Adrenal gland (tissue), 12 donors: ENCODE measurements around the gene EFNA4. TPM values are rescaled to one million over a fixed set of nuclear protein-coding genes. Genes with fewer than 3 reads are reported as not detected.

Experiments
- DNase-seq, 7 donors: peaks; one replicate each; pipeline ENCODE4 v3.0.0-alpha.2; 2019 to 2020
- H3K27ac ChIP-seq, 5 donors: fragments of 200-600 bp; sonication (generic) in 4 of 5; 1 replicate in 3 of 5; 2 replicates in 2 of 5; pipeline versions ENCODE4 v1.5.1 to v1.8.0; 2016 to 2020; ENCODE audit warnings: mild to moderate bottlenecking in 1 of 5
- H3K27me3 ChIP-seq: fragments of 200-600 bp; 2 replicates; pipeline ENCODE4 v1.8.0; 2021
- H3K36me3 ChIP-seq, 2 donors: fragments of 200-600 bp; replicated peaks in 1 of 2; 1 replicate in 1 of 2; 2 replicates in 1 of 2; pipeline versions ENCODE4 v1.5.1 to v1.8.0; 2018 to 2022
- H3K4me1 ChIP-seq, 2 donors: fragments of 200-600 bp; replicated peaks in 1 of 2; 1 replicate in 1 of 2; 2 replicates in 1 of 2; pipeline versions ENCODE4 v1.5.1 to v1.8.0; 2018 to 2021
- H3K4me3 ChIP-seq, 4 donors: fragments of 200-600 bp; sonication (generic) in 3 of 4; one replicate each; pipeline ENCODE4 v1.5.1; 2016 to 2018
- H3K9me3 ChIP-seq, 3 donors: fragments of 200-600 bp; sonication (generic) in 1 of 3; replicated peaks in 1 of 3; 1 replicate in 2 of 3; 2 replicates in 1 of 3; pipeline versions ENCODE4 v1.5.1 to v1.8.0; 2016 to 2021
- POLR2A ChIP-seq, 2 donors: fragments of 450-650 bp; IDR thresholded peaks; one replicate each; pipeline ENCODE4 v1.6.1; 2017; ENCODE audit warnings: antibody characterized with exemption in 2 of 2, mild to moderate bottlenecking in 2 of 2, moderate library complexity in 1 of 2
- WGBS, 4 donors: extraction: QIAGEN DNeasy Blood & Tissue Kit in 2 of 4; methylation state at CpG; one replicate each; pipeline versions ENCODE4 v1.1.5 to v1.1.7; 2013 to 2017; 5-methylcytosine and 5-hydroxymethylcytosine counted together
- intact Hi-C, 2 donors: fragments of 100-400 bp; cut with DNase I; formaldehyde crosslinking; loops; one replicate each; pipeline versions ENCODE4 v1.14.1 to v1.15.0; 2022 to 2023
- polyA plus RNA-seq, 3 donors: library from polyadenylated mRNA; stranded (reverse); fragments of 200-250 nt in 2 of 3; fragments of 350-450 nt in 1 of 3; fragmentation: Illumina TruSeq in 1 of 3; extraction: RNeasy Lipid Tissue Mini Kit (QIAGEN cat#74804) in 1 of 3; gene quantifications; one replicate each; pipeline ENCODE4 v1.2.3, GENCODE V29; 2013 to 2014
- total RNA-seq, 9 donors: library from RNA; depleted of rRNA in 4 of 9; stranded (reverse); fragments of >200 nt in 4 of 9; fragments of 120-200 nt in 1 of 9; fragmentation: NEBNext Ultra II Directional in 1 of 9; extraction: Animal tissue kit (Norgen Biotek cat#: 25700) in 1 of 9; gene quantifications; one replicate each; pipeline versions ENCODE4 v1.1.0 to v1.2.4, GENCODE V29; 2013 to 2023
- TF ChIP-seq, protein P1 (sequence below), 6 experiments: fragments of 450-650 bp in 4 of 6; fragments of 200-600 bp in 2 of 6; sonication (generic) in 1 of 6; IDR thresholded peaks; 1 replicate in 5 of 6; 2 replicates in 1 of 6; pipeline versions ENCODE4 v1.5.1 to v1.8.0; 2016 to 2021; ENCODE audit warnings: antibody characterized with exemption in 6 of 6, mild to moderate bottlenecking in 2 of 6, moderate library complexity in 1 of 6
- donor health status: healthy with polysubstance abuse.
- donor health status: Bipolar disorder and iron deficiency.
- donor health status: DM: yes; HTN: yes; CAD: no.
- donor health status: DM: no; HTN: no; CAD: no.
- donor health status: DM: no; HTN: no; CAD: no.
- donor health status: DM: yes; HTN: yes; CAD: no.

EFNA4 gene
- total and polyA plus RNA-seq, 12 donors = 3.5 to 28.7 (median 12.4) TPM

- WGBS, 4 donors = 21 to 46% (median 26%) methylated on average over 11 to 29 of the region's 29 CpGs
- H3K36me3 ChIP-seq = peaks cover 0 to 16% of the 10 kb centered on the region in 2 donors
- no peaks in the 10 kb centered on the region for H3K9me3 ChIP-seq
- no peaks in the 10 kb centered on the region for H3K27me3 ChIP-seq
- intact Hi-C loops = loop anchor here in 1 of 2 donors (2.0 to 5.0 kb wide), 2 partner anchors 23 to 155 kb away; no protein-coding TSS in a partner anchor
- TF ChIP-seq POLR2A (IDR thresholded peaks at IDR 0.05) = no peak
- TF ChIP-seq, protein P1, sequence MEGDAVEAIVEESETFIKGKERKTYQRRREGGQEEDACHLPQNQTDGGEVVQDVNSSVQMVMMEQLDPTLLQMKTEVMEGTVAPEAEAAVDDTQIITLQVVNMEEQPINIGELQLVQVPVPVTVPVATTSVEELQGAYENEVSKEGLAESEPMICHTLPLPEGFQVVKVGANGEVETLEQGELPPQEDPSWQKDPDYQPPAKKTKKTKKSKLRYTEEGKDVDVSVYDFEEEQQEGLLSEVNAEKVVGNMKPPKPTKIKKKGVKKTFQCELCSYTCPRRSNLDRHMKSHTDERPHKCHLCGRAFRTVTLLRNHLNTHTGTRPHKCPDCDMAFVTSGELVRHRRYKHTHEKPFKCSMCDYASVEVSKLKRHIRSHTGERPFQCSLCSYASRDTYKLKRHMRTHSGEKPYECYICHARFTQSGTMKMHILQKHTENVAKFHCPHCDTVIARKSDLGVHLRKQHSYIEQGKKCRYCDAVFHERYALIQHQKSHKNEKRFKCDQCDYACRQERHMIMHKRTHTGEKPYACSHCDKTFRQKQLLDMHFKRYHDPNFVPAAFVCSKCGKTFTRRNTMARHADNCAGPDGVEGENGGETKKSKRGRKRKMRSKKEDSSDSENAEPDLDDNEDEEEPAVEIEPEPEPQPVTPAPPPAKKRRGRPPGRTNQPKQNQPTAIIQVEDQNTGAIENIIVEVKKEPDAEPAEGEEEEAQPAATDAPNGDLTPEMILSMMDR (IDR thresholded peaks at IDR 0.05) = no peak
- peaks cover 11 to 36% of the 10 kb centered on the region in 2 donors for H3K4me1 ChIP-seq
- no peak overlapping the region for H3K4me3 ChIP-seq
- H3K27ac ChIP-seq = no peak overlapping the region
- DNase-seq = peak in 3 of 7 donors; percentile 37 to 53 (median 50)
Measured at GRCh38 chr1:155062151-155062686, 1.3 kb upstream of the EFNA4 start.

GRCh38 chr1:155062702-155063411, 683 bp upstream of the EFNA4 start:
- Histone ChIP-seq H3K27ac (peak overlapping the region in 2 of 5 donors; percentile 85 to 94), H3K4me3 (peak overlapping the region in 1 of 4 donors; percentile 89), H3K27me3 (no peaks in the 10 kb centered on the region), H3K36me3 (peaks cover 0 to 10% of the 10 kb centered on the region in 2 donors), H3K9me3 (no peaks in the 10 kb centered on the region), H3K4me1 (peaks cover 11 to 36% of the 10 kb centered on the region in 2 donors)
- TF ChIP-seq POLR2A (IDR thresholded peaks at IDR 0.05) = no peak
- TF ChIP-seq, protein P1 (IDR thresholded peaks at IDR 0.05) = peak; percentile 74 to 89 (median 84)
- peak; percentile 55 to 83 (median 76) for DNase-seq
- 4 to 9% (median 8%) methylated on average over 18 to 46 of the region's 46 CpGs for WGBS, 4 donors
- intact Hi-C loops = loop anchor here in 1 of 2 donors (2.0 to 5.0 kb wide), 2 partner anchors 22 to 156 kb away; no protein-coding TSS in a partner anchor

DNA sequence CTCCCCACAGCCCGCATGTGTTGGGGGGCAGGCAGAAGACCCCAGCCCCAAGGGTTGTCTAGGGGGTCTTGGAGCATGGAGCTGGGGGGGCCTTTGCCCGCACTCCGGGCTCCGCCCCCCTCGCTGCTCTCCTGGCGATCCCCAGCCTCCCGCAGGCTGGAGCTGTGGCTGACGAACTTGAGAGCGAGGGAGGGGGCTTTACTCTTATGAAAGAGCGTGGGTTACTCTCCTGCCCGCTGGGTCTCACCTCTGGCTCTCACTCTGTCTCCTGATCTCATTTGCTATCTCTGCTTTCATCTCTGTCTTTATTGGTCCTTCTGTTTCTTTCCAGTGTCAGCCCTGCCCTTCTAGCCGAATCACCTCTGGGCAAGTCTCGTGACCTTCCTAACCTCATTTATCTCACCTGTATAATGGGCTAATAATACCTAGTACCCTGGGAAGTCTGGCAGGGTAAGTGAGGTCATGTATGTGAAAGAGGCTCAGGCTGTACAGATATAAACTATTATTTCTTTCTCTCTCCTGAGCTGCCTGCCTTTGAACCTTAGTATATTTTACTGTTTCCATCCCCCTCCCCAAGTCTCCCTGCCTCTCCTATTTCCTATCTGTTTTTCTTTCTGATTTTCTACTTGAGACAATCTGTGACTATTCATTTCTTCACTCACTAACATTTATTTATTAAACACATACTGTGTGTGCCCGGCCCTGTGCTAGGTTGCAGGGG, 731 bp downstream of the EFNA4 start:
- H3K27me3 ChIP-seq = no peaks in the 10 kb centered on the region
- TF ChIP-seq POLR2A (IDR thresholded peaks at IDR 0.05) = no peak
- TF ChIP-seq, protein P1 (IDR thresholded peaks at IDR 0.05) = no peak
- peak in 4 of 7 donors; percentile 42 to 62 (median 52) for DNase-seq
- H3K36me3 ChIP-seq = no peaks in the 10 kb centered on the region
- H3K9me3 ChIP-seq = no peaks in the 10 kb centered on the region
- peak overlapping the region; percentile 10 to 94 (median 78) for H3K27ac ChIP-seq
- peak overlapping the region in 3 of 4 donors; percentile 63 to 89 (median 74) for H3K4me3 ChIP-seq
- WGBS, 4 donors = 5 to 11% (median 6%) methylated on average over 7 to 14 of the region's 14 CpGs
- peaks cover 11 to 40% of the 10 kb centered on the region in 2 donors for H3K4me1 ChIP-seq
- intact Hi-C loops = loop anchor here in 1 of 2 donors (5.0 kb wide), 1 partner anchor 157 kb away; no protein-coding TSS in a partner anchor
